OCI-LY3 (cell line): ENCODE results near the gene NR3C1.

Source experiments
- EZH2phosphoT487 ChIP-seq: fragments of 200-600 bp; shearing (Covaris generic); IDR thresholded peaks from 2 replicates; pipeline ENCODE4 v1.6.1; 2018; ENCODE audit warnings: antibody characterized with exemption, mixed run types, low read depth
- TF ChIP-seq, protein P1 (sequence below): fragments of 200-600, 300-600 bp; sonication (generic); IDR thresholded peaks from 2 replicates; pipeline ENCODE4 v1.5.1; 2014; ENCODE audit warnings: antibody characterized with exemption, low read length, low read depth

DNA sequence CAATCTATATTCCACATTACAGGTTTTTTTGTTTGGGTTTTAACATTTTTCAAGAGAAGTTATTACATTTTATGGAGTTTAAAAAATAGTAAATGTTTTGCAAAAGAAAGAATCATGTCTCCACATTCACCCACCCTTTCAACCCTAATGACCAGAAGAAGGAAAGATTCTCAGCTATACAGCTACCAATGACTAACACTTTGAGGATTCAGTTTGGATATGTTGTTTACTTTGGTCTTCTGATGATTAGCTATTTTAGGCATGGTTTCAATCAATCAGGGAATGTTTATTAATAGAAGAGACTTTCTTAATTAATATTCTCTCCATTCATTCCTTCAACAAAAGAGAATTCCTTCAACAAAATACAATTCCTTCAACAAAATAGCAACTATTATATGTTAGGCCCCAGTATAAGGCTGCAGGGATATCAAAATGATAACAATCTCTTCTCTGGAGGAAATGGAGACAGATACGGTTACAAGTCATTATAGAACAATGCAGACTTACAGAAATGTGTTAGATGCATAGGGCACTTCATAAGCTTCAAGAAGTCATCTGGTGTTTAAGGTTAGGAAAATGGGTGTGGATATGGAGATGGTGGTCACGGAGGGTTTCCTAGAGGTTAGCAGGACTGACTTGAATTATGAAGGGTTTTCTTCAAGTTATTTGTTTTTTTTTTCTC is 9.3 kb upstream of the NR3C1 start:
- TF ChIP-seq, protein P1, sequence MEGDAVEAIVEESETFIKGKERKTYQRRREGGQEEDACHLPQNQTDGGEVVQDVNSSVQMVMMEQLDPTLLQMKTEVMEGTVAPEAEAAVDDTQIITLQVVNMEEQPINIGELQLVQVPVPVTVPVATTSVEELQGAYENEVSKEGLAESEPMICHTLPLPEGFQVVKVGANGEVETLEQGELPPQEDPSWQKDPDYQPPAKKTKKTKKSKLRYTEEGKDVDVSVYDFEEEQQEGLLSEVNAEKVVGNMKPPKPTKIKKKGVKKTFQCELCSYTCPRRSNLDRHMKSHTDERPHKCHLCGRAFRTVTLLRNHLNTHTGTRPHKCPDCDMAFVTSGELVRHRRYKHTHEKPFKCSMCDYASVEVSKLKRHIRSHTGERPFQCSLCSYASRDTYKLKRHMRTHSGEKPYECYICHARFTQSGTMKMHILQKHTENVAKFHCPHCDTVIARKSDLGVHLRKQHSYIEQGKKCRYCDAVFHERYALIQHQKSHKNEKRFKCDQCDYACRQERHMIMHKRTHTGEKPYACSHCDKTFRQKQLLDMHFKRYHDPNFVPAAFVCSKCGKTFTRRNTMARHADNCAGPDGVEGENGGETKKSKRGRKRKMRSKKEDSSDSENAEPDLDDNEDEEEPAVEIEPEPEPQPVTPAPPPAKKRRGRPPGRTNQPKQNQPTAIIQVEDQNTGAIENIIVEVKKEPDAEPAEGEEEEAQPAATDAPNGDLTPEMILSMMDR: no peak
- TF ChIP-seq EZH2phosphoT487: no peak
